HUES6 (cell line): Measurements from ENCODE around the gene PNMA8A.
"Not testable (repeated sequence)": the region's sequence is repeated elsewhere in the genome, so short reads cannot be mapped to it uniquely, and the experiment has no call there.

Source experiments
- H3K27ac ChIP-seq: 2 replicates; pipeline ENCODE4 v1.7.0; 2013; ENCODE audit warnings: low read depth, mild to moderate bottlenecking, low read length, inconsistent platforms
- H3K27me3 ChIP-seq: 2 replicates; pipeline ENCODE4 v1.6.1; 2013; ENCODE audit warnings: low read length; ENCODE audit not compliant: control insufficient read depth, insufficient read depth
- H3K36me3 ChIP-seq: 2 replicates; pipeline ENCODE4 v1.6.1; 2013; ENCODE audit warnings: low read length; ENCODE audit not compliant: control insufficient read depth, insufficient read depth
- H3K4me1 ChIP-seq: 2 replicates; pipeline ENCODE4 v1.6.1; 2013; ENCODE audit warnings: low read length; ENCODE audit not compliant: control insufficient read depth, insufficient read depth
- H3K4me3 ChIP-seq: 2 replicates; pipeline ENCODE4 v1.5.1; 2013; ENCODE audit warnings: low read depth, low read length
- H3K9ac ChIP-seq: one replicate; pipeline ENCODE4 v1.6.1; 2013; ENCODE audit warnings: mild to moderate bottlenecking, low read length
- H3K9me3 ChIP-seq: 2 replicates; pipeline ENCODE4 v1.6.1; 2013; ENCODE audit warnings: low read depth, low read length; ENCODE audit not compliant: control insufficient read depth, insufficient read depth

The PNMA8A gene

DNA sequence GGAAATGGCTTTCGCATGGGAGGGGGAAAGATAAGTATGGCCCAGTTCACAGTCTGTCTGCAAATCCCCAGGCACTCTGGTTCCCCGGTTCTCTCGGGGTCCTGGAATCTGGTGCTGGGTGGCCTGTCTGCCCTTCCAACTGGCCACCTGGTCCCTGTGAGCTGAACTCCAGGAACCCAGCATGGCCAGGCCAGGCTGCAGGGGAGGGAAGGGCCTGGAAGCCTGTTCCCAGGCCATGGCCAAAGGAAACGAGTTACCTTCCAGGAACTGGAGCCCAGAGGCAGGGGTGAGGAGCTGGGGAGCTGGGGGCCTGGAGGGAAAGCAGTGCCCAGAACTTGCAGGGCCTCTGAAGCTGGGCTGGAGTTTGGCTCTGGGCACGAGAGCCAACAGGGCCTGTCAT lies 23.5 kb downstream of the PNMA8A start:
- H3K4me3 ChIP-seq = no peak overlapping the region
- no peaks in the 10 kb centered on the region for H3K36me3 ChIP-seq
- H3K9me3 ChIP-seq = peaks cover 9% of the 10 kb centered on the region
- no peaks in the 10 kb centered on the region for H3K4me1 ChIP-seq
- no peak overlapping the region for H3K9ac ChIP-seq
- H3K27ac ChIP-seq = no peak overlapping the region
- no peaks in the 10 kb centered on the region for H3K27me3 ChIP-seq

DNA sequence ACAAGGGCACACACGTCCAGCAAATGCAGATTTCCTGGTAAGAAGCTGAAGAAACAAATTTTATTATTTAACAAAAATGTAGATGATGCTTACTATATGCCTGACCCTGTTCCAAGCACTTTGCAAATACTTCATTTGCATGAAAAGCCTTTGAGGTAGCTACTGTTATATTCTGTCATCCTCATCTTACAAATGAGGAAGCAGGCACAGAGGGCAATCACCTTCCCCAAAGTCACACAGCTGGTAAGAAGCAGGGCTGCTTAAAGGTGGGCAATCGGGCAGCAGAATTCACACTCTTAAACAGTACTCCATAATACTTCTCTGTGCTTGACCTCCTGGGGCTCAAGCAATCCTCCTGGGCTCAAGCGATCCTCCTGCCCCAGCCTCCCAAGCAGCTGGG lies 24.4 kb downstream of the PNMA8A start:
- Histone ChIP-seq H3K27ac (no peak overlapping the region), H3K27me3 (no peaks in the 10 kb centered on the region), H3K36me3 (no peaks in the 10 kb centered on the region), H3K4me3 (no peak overlapping the region), H3K9ac (no peak overlapping the region), H3K9me3 (peaks cover 9% of the 10 kb centered on the region), H3K4me1 (no peaks in the 10 kb centered on the region)

DNA sequence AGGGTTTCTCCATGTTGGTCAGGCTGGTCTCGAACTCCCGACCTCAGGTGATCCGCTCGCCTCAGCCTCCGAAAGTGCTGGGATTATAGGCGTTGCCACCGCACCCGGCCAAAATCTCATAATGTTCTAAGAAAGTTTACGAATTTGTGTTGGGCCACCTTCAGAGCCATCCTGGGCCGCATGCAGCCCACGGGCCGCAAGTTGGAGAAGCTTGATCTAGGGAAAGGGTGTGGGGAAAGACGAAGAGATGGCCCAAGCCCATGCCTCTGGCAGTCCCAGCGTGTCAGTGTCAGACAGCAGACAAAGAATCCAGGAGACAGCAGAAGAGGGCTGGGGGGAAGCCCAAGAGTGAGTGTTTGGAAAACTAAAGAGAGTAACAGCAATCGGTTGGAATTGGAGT lies 25.3 kb downstream of the PNMA8A start:
- Histone ChIP-seq H3K9ac (no peak overlapping the region), H3K9me3 (peaks cover 9% of the 10 kb centered on the region), H3K4me3 (no peak overlapping the region), H3K27me3 (no peaks in the 10 kb centered on the region), H3K27ac (no peak overlapping the region), H3K4me1 (no peaks in the 10 kb centered on the region), H3K36me3 (no peaks in the 10 kb centered on the region)

DNA sequence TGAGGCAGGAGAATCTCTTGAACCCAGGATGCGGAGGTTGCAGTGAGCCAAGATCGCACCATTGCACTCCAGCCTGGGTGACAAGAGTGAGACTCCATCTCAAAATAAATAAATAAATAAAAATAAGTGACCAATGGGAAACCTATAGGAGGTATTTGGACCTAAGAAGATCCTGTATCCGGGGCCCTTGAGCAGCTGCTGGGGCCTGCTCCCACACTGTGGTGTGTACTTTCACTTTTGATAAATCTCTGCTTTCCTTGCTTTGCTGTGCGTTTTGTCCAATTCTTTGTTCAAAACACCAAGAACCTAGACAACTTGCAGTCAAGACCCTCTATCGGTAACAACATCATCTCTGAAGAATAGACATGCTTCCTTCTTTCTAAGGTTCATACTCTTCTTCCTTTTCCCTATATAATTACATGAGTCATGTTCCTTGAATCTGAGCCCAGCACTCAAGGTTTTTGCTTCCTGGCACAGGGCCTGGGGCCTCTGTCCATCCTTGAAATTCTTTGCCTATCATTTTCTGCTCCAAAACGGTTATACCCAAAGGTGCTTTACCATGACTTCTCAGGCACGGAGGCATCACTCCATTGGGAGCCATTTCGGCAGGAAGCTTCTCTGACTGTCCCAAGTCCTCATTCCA lies 28.4 kb downstream of the PNMA8A start:
- Histone ChIP-seq H3K4me3 (no peak overlapping the region), H3K9ac (no peak overlapping the region), H3K36me3 (no peaks in the 10 kb centered on the region), H3K27ac (no peak overlapping the region), H3K27me3 (no peaks in the 10 kb centered on the region), H3K4me1 (no peaks in the 10 kb centered on the region), H3K9me3 (no peaks in the 10 kb centered on the region)

DNA sequence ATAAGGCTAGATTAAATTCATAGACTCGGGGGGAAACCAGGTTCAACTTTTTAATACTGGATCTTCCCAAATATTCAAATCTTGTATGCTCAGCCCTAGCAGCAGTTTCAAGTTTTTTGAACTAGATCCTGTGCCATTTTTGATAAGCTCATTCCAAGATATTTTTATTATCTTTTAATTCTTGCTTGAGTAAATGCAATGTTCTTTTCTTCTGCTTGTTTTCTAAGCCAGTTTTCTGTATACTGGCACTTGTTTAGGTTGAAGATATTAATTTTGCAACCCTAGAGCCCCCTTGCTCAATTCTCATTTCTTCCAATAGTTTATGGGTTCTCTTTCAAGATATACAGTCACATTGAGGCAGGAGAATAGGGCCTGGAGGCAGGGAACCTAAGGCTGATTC lies 29.5 kb downstream of the PNMA8A start:
- Histone ChIP-seq H3K27me3 (no peaks in the 10 kb centered on the region), H3K4me1 (no peaks in the 10 kb centered on the region), H3K36me3 (no peaks in the 10 kb centered on the region), H3K4me3 (no peak overlapping the region), H3K9me3 (no peaks in the 10 kb centered on the region), H3K27ac (no peak overlapping the region), H3K9ac (no peak overlapping the region)

DNA sequence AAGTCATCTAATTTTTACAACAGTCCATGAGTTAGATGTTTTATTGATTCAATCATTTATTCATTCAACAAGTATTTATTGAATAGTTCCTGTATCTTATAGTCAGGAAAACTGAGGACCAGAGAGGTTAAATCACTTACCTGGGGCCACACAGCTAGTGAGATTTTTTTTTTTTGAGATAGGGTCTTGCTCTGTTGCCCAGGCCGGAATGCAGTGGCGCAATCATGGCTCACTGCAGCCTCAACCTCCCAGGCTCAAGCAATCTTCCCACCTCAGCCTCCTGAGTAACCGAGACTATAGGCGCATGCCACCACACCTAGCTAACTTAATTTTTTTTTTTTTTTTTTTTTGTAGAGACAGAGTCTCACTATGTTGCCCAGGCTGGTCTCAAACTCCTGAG lies 35.7 kb downstream of the PNMA8A start:
- H3K36me3 ChIP-seq, H3K9ac ChIP-seq, H3K27me3 ChIP-seq, H3K4me1 ChIP-seq, H3K9me3 ChIP-seq, H3K27ac ChIP-seq, H3K4me3 ChIP-seq: not testable (repeated sequence)

DNA sequence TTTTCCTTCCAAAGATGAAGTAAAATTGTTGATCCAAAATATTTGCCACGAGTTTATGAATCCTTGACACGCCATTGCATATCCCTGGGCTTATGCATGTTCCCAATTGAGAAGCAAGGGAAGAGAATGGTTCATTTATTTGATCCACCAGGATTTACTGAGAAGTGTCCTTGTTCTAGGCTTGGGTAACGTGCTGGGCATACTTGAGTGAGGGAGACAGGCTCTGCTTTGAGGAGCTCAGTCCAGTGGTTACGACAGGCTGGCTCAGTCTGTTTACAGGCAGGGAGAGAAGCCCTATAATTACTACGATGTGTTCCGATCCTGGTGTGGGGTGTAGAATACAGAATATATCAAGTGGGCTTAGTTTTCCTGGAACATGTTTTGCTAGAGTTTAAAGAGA lies 36.4 kb downstream of the PNMA8A start:
- H3K27ac ChIP-seq = no peak overlapping the region
- H3K9ac ChIP-seq = no peak overlapping the region
- no peaks in the 10 kb centered on the region for H3K36me3 ChIP-seq
- H3K27me3 ChIP-seq = peaks cover 5% of the 10 kb centered on the region; the same call in 1 of the 2 replicates
- H3K4me1 ChIP-seq = peaks cover 4% of the 10 kb centered on the region; the same call in 1 of the 2 replicates
- H3K4me3 ChIP-seq = no peak overlapping the region
- no peaks in the 10 kb centered on the region for H3K9me3 ChIP-seq

DNA sequence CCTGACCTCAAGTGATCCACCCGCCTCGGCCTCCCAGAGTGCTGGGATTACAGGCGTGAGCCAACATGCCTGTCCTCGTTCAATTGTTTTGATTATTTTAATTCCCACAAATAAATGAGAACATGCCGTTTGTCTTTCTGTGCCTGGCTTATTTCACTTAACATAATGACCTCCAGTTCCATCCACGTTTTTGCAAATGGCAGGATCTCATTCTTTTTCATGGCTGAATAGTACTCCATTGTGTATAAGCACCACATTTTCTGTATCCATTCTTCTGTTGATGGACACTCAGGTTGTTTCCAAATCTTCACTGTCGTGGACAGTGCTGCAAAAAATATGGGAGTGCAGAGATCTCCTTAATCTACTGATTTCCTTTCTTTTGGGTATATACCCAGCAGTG lies 37.9 kb downstream of the PNMA8A start:
- not testable (repeated sequence) for H3K27ac ChIP-seq, H3K9me3 ChIP-seq, H3K9ac ChIP-seq, H3K4me1 ChIP-seq, H3K4me3 ChIP-seq, H3K36me3 ChIP-seq
- peaks cover 11% of the 10 kb centered on the region for H3K27me3 ChIP-seq

DNA sequence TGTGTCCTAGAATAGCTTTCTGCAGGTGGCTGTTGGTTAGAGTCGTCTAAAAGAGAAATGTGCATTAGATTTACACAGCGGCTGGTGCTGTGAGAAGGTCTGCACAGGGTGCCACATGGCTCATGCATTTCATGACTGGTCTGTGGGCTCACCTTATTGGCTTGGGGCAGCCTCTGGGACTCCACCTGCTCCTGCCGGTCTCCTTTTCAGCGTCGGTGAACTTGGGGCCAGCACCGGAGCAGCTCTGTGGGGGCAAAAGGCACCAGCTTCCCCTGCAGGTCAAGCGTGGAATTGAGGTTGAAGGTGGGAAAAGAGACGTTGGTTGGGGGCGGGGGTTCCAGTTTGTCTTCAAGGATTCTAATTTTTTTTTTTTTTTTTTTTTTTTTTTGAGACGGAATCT lies 39.5 kb downstream of the PNMA8A start:
- H3K9me3 ChIP-seq = no peaks in the 10 kb centered on the region
- no peak overlapping the region for H3K4me3 ChIP-seq
- no peak overlapping the region for H3K27ac ChIP-seq
- H3K36me3 ChIP-seq = no peaks in the 10 kb centered on the region
- no peak overlapping the region for H3K9ac ChIP-seq
- peaks cover 27% of the 10 kb centered on the region for H3K27me3 ChIP-seq
- peaks cover 13% of the 10 kb centered on the region for H3K4me1 ChIP-seq

DNA sequence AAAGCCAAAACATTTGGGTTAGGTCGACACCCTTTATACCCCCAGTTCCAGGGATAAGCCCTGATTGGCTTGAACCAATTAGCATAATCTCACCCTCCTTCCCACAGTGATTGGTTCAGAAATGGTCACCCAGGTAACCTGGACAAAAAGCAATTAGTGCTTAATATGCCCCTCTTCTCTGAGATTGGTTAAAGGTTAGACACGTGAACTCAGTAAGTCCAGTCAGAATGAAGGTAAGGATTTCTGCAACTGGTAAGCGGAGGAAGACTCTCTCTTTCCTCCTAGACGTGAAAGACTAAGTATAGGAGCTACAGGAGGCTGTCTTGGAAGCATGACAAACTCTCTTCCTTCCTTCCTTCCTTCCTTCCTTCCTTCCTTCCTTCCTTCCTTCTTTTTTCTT lies 41.4 kb downstream of the PNMA8A start:
- H3K4me1 ChIP-seq = peaks cover 20% of the 10 kb centered on the region
- no peaks in the 10 kb centered on the region for H3K36me3 ChIP-seq
- H3K4me3 ChIP-seq = no peak overlapping the region
- no peak overlapping the region for H3K9ac ChIP-seq
- no peaks in the 10 kb centered on the region for H3K9me3 ChIP-seq
- H3K27ac ChIP-seq = no peak overlapping the region
- peaks cover 27% of the 10 kb centered on the region for H3K27me3 ChIP-seq

DNA sequence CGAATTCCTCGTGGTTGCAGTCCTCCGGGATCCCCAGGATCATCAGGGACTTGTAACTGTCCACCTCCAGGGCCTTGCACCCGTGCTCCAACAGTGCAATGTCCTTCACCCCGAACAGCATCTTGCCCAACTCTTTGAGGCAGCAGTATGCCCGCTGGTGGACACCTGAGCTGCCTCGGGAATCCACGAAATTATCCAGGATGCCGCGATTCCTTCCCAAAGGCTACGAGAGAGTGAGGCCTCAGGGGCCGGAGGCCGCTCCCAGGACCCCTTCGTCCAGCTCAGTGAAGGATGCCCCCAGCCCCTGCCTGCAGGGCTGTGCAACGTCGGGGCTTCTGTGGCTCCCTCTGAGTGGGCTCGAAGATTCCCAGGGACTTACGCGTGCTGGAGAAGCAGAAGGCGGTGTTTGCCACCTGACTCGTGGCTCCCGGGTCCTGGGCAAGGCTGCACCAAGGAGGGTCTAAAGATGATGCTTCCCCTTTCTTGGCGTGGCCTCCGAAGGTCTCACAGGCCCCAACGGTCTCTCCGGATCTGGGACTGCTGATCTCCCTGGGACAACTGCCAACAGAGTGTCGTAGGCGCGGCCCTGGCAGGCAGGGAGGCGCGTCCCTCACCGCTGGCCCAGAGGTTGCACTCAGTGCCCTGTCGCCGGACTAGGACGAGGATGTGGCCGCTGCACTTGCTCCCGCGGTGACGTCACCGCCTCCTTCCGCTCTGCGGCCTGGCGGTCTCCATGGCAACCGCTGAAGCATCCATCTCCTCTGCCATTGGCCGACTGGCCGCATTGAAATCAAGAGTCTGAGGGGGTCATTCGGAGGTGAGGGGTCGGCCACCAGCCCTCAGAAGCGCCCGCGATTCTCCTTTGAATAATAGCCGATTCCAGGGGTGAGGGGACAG lies 42.9 kb downstream of the PNMA8A start, which contains the start of gene PNMA8C:
Gene PNMA8C (minus strand): TSS at position 698 of the 897 bp plus-strand sequence. CDS start 577 bp downstream, at position 121.
- peak within 1 kb of the TSS; percentile 51 for H3K4me3 ChIP-seq
- H3K4me1 ChIP-seq = peaks cover 20% of the 10 kb centered on the region
- no peak within 1 kb of the TSS for H3K9ac ChIP-seq
- no peaks in the 10 kb centered on the region for H3K9me3 ChIP-seq
- H3K27me3 ChIP-seq = peaks cover 27% of the 10 kb centered on the region
- no peaks in the 10 kb centered on the region for H3K36me3 ChIP-seq
- H3K27ac ChIP-seq = no peak within 1 kb of the TSS
